ENCODE data around the gene RAPGEF4.

DNA sequence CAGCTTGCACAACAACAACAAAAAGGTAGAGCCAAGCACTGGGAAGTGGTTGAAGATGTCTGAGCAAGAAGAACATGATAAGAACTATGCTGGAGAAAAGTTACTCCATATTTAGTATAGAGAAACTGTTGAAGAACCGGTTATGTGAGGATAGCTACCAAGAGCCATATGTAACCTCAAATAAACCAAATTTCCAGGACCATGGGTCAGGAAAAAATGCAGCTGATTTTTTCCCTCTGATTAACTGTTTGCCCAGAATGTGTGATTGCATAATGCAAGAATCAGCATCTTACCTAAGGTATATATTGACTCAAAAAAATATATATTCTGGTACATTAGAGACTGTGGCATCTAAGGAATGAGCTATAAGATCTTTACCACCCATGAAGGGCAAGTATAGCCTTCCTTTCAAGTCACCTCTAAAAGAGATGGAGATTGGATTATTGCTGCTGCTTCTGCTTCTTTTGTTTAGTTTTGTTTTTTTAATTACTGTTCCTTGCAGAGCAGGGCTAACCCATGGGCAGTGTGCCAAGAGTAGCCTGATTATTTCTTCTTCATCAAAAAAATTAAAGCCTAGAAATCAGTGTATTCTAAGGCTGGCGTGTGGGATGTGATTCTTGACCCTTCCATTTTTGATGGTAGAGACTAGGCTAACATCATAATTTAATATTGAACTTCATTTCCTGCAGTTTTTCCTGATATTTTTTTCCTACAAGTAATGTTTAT, 263.1 kb downstream of the RAPGEF4 start:
- TF ChIP-seq CTCF (IDR thresholded peaks at IDR 0.05; ENCODE audit: low read depth, low read length, poor library complexity, severe bottlenecking) = no peak
- no peak for TF ChIP-seq EZH2phosphoT487 (IDR thresholded peaks at IDR 0.05; ENCODE audit: borderline replicate concordance, low read length)
